ENCODE data around the gene TGFBR3. TPM values are rescaled to one million over a fixed set of nuclear protein-coding genes. Genes with fewer than 3 reads are reported as not detected.

The TGFBR3 gene
- total and polyA plus RNA-seq, 2 of the 13 experiments (the other 11 are each of a cell fraction or from before 2014, with no cell fraction given): 76.5 to 195 TPM

GRCh38 chr1:91630803-91631202, 255.1 kb downstream of the TGFBR3 start:
- ChIA-PET CTCF (ENCODE audit: low intra/inter-chr PET ratio, low total read pairs) (no interaction called here), POLR2A (no interaction called here)
- Histone ChIP-seq H3K27me3 (ENCODE audit: control insufficient read depth in 1 of 2, insufficient read depth in 2 of 2, low read length in 2 of 2) (no peaks in the 10 kb centered on the region; a peak in 2 of 5 replicates), H3K27ac (ENCODE audit: extremely low read length, insufficient read depth, low read length) (no peak overlapping the region), H3K4me3 (replicated peaks in 1 of 3; ENCODE audit: insufficient read depth in 1 of 3, low read depth in 2 of 3, low read length in 3 of 3) (no peak overlapping the region), H3K9ac (ENCODE audit: insufficient read depth, low read depth, low read length) (no peak overlapping the region), H3K36me3 (replicated peaks in 1 of 2; ENCODE audit: control insufficient read depth in 1 of 2, insufficient read depth in 2 of 2, low read length in 2 of 2) (no peaks in the 10 kb centered on the region), H3K4me1 (ENCODE audit: insufficient read depth, low read length) (no peaks in the 10 kb centered on the region), H3K79me2 (ENCODE audit: insufficient read depth, low read length) (no peaks in the 10 kb centered on the region), H3K4me2 (ENCODE audit: low read depth, low read length) (no peak overlapping the region), H2AFZ (ENCODE audit: low read length) (no peak overlapping the region), H4K20me1 (ENCODE audit: insufficient read depth, low read length) (no peaks in the 10 kb centered on the region), H3K9me3 (ENCODE audit: low read length) (no peaks in the 10 kb centered on the region)
- ATAC-seq (no peak), FAIRE-seq (no peak), DNase-seq (ENCODE audit: low spot score) (no peak)
- in situ Hi-C loops (cut with HindIII; ENCODE audit: extremely low pct_ligation_motif_present, low pct_unique_long_range_greater_than_20kb) (no loop called here), intact Hi-C loops (cut with micrococcal nuclease; ENCODE audit: unreplicated experiment) (no loop called here)
- no TSS peak for BruUV-seq (replicated peaks)
- no peak for TF ChIP-seq SKI (IDR thresholded peaks at IDR 0.05; ENCODE audit: partially characterized antibody)
- TF ChIP-seq CHD2 (IDR thresholded peaks at IDR 0.05; ENCODE audit: low read depth, low read length): no peak
- no peak for TF ChIP-seq HNRNPH1 (optimal IDR thresholded peaks at IDR 0.05; ENCODE audit: low read depth, low read length)
- TF ChIP-seq ZNF407 (CRISPR knock-in tag; IDR thresholded peaks at IDR 0.05; ENCODE audit: not compliant biosample characterization): no peak
- no peak for TF ChIP-seq RXRB (CRISPR knock-in tag; IDR thresholded peaks at IDR 0.05; ENCODE audit: borderline replicate concordance)
- TF ChIP-seq ZMAT5 (CRISPR knock-in tag; IDR thresholded peaks at IDR 0.05; ENCODE audit: borderline replicate concordance, low read depth): no peak
- no peak for TF ChIP-seq THAP7 (CRISPR knock-in tag; IDR thresholded peaks at IDR 0.05)
- no peak for TF ChIP-seq HMGA1 (CRISPR knock-in tag; conservative IDR thresholded peaks at IDR 0.05)
- no peak for TF ChIP-seq ZNF274 (CRISPR knock-in tag; IDR thresholded peaks at IDR 0.05)
- no peak for TF ChIP-seq ZNF276 (CRISPR knock-in tag; IDR thresholded peaks at IDR 0.05; ENCODE audit: low read depth)
- no peak for TF ChIP-seq ZFP36 (IDR thresholded peaks at IDR 0.05; ENCODE audit: borderline replicate concordance, low read depth, low read length, partially characterized antibody)
- TF ChIP-seq HDAC2 (CRISPR knock-in tag; IDR thresholded peaks at IDR 0.05): no peak
- TF ChIP-seq ZNF629 (CRISPR knock-in tag; conservative IDR thresholded peaks at IDR 0.05): no peak
